ENCODE measurements around the gene CLASP1.

- no peak for TF ChIP-seq CTCF (conservative IDR thresholded peaks at IDR 0.05; ENCODE audit: low read length)
- TF ChIP-seq EZH2phosphoT487 (IDR thresholded peaks at IDR 0.05; ENCODE audit: borderline replicate concordance, low read depth, low read length): no peak
Observed at GRCh38 chr2:121469356-121469755, 179.9 kb downstream of the CLASP1 start.
